ENCODE data around the gene MCCC1. TPM values are rescaled to one million over a fixed set of nuclear protein-coding genes. Genes with fewer than 3 reads are reported as not detected.

The MCCC1 gene
- polyA plus RNA-seq, 1 donor (not counting 4 experiments of a cell fraction or from before 2014, with no cell fraction given): 11.7 TPM

- DNase-seq (ENCODE audit: low read depth, low spot score) (no peak), FAIRE-seq (no peak)
- Histone ChIP-seq H3K9me1 (ENCODE audit: control insufficient read depth, extremely low read depth, insufficient read depth, low read length) (no peaks in the 10 kb centered on the region), H3K36me3 (ENCODE audit: control insufficient read depth in 2 of 2, extremely low read depth in 1 of 2, insufficient read depth in 2 of 2, low read length in 2 of 2) (peaks cover 9% of the 10 kb centered on the region in 2 experiments), H3K4me2 (ENCODE audit: control insufficient read depth, extremely low read depth, insufficient read depth, low read depth, low read length) (no peak overlapping the region), H3K79me2 (ENCODE audit: control insufficient read depth, insufficient read depth, low read length) (no peaks in the 10 kb centered on the region), H3K4me3 (ENCODE audit: control insufficient read depth in 2 of 3, extremely low read depth in 1 of 3, insufficient read depth in 2 of 3, low read depth in 1 of 3, low read length in 3 of 3) (no peak overlapping the region), H3K27me3 (ENCODE audit: control insufficient read depth, extremely low read depth, insufficient read depth, low read length) (no peaks in the 10 kb centered on the region), H3K27ac (ENCODE audit: control insufficient read depth, insufficient read depth, low read length) (no peak overlapping the region), H2AFZ (ENCODE audit: control insufficient read depth, low read length) (no peak overlapping the region), H3K4me1 (ENCODE audit: control insufficient read depth, extremely low read depth, insufficient read depth, low read length) (no peaks in the 10 kb centered on the region), H3K9ac (ENCODE audit: control insufficient read depth, extremely low read depth, insufficient read depth, low read length) (no peak overlapping the region), H4K20me1 (ENCODE audit: control insufficient read depth, extremely low read depth, insufficient read depth, low read length) (no peaks in the 10 kb centered on the region), H3K9me3 (ENCODE audit: control insufficient read depth, low read depth, low read length) (no peaks in the 10 kb centered on the region)
- dilution Hi-C loops (cut with MboI; ENCODE audit: extremely low pct_ligation_motif_present, low sequenced_read_pairs): no loop called here
- TF ChIP-seq EZH2 (IDR thresholded peaks at IDR 0.05; ENCODE audit: low read length) (no peak), CTCF (optimal IDR thresholded peaks at IDR 0.05 in 1 of 3, IDR thresholded peaks at IDR 0.05 in 1 of 3, conservative IDR thresholded peaks at IDR 0.05 in 1 of 3; ENCODE audit: extremely low read depth in 1 of 3, insufficient read depth in 2 of 3, low read length in 3 of 3) (no peak)
Measured at GRCh38 chr3:183032880-183033555, 66.3 kb downstream of the MCCC1 start.

- Histone ChIP-seq H3K4me3 (ENCODE audit: control insufficient read depth in 2 of 3, extremely low read depth in 1 of 3, insufficient read depth in 2 of 3, low read depth in 1 of 3, low read length in 3 of 3) (no peak overlapping the region), H3K9me3 (ENCODE audit: control insufficient read depth, low read depth, low read length) (no peaks in the 10 kb centered on the region), H3K9ac (ENCODE audit: control insufficient read depth, extremely low read depth, insufficient read depth, low read length) (no peak overlapping the region), H3K27me3 (ENCODE audit: control insufficient read depth, extremely low read depth, insufficient read depth, low read length) (no peaks in the 10 kb centered on the region), H3K36me3 (ENCODE audit: control insufficient read depth in 2 of 2, extremely low read depth in 1 of 2, insufficient read depth in 2 of 2, low read length in 2 of 2) (peaks cover 5 to 9% of the 10 kb centered on the region in 2 experiments), H2AFZ (ENCODE audit: control insufficient read depth, low read length) (no peak overlapping the region), H3K79me2 (ENCODE audit: control insufficient read depth, insufficient read depth, low read length) (no peaks in the 10 kb centered on the region), H3K9me1 (ENCODE audit: control insufficient read depth, extremely low read depth, insufficient read depth, low read length) (no peaks in the 10 kb centered on the region), H4K20me1 (ENCODE audit: control insufficient read depth, extremely low read depth, insufficient read depth, low read length) (no peaks in the 10 kb centered on the region), H3K4me2 (ENCODE audit: control insufficient read depth, extremely low read depth, insufficient read depth, low read depth, low read length) (no peak overlapping the region), H3K4me1 (ENCODE audit: control insufficient read depth, extremely low read depth, insufficient read depth, low read length) (no peaks in the 10 kb centered on the region), H3K27ac (ENCODE audit: control insufficient read depth, insufficient read depth, low read length) (no peak overlapping the region)
- no peak for TF ChIP-seq CTCF (optimal IDR thresholded peaks at IDR 0.05 in 1 of 3, IDR thresholded peaks at IDR 0.05 in 1 of 3, conservative IDR thresholded peaks at IDR 0.05 in 1 of 3; ENCODE audit: extremely low read depth in 1 of 3, insufficient read depth in 2 of 3, low read length in 3 of 3)
- no peak for TF ChIP-seq EZH2 (IDR thresholded peaks at IDR 0.05; ENCODE audit: low read length)
- dilution Hi-C loops (cut with MboI; ENCODE audit: extremely low pct_ligation_motif_present, low sequenced_read_pairs): no loop called here
- FAIRE-seq (no peak), DNase-seq (ENCODE audit: low read depth, low spot score) (no peak)
Measured at GRCh38 chr3:183031826-183032225, 67.5 kb downstream of the MCCC1 start.
